OCI-LY7 (cell line): Measurements from ENCODE around the gene MARCHF9. TPM values are rescaled to one million over a fixed set of nuclear protein-coding genes. Genes with fewer than 3 reads are reported as not detected.

Experiments
- BruUV-seq: library from RNA; stranded (reverse); fragments of 400-500 nt; replicated peaks from 2 replicates; lab custom pipeline; 2021; lab: Mats Ljungman, UMichigan
- CTCF ChIA-PET: fragments of 300-600 bp; sonication (Branson Sonifier 250); formaldehyde crosslinking; loops from one replicate; lab custom pipeline; 2022; ENCODE audit warnings: antibody characterized with exemption; ENCODE audit not compliant: unreplicated experiment; lab: Charles Lee
- POLR2A ChIA-PET: fragments of 300-600 bp; sonication (Branson Sonifier 250); formaldehyde crosslinking; loops from one replicate; lab custom pipeline; 2022; ENCODE audit warnings: antibody characterized with exemption; lab: Charles Lee
- DNase-seq: peaks from one replicate; pipeline ENCODE4 v3.0.0-alpha.2; 2015; ENCODE audit warnings: low spot score
- H2AFZ ChIP-seq: fragments of 200-600 bp; sonication (generic), shearing (Covaris generic); 2 replicates; pipeline ENCODE4 v1.6.1; 2014; ENCODE audit warnings: mild to moderate bottlenecking, antibody characterized with exemption, low read length, moderate library complexity
- H3K27ac ChIP-seq: fragments of 200-600 bp; sonication (generic); 2 replicates; pipeline ENCODE4 v1.5.1; 2014; ENCODE audit warnings: mixed run types, low read depth, mild to moderate bottlenecking, moderate library complexity, low read length, inconsistent platforms; ENCODE audit not compliant: poor library complexity, severe bottlenecking
- H3K36me3 ChIP-seq: fragments of 200-600 bp; sonication (generic); 2 replicates; pipeline ENCODE4 v1.6.1; 2014; ENCODE audit warnings: mild to moderate bottlenecking, antibody characterized with exemption, low read length, moderate library complexity, mixed read lengths; ENCODE audit not compliant: insufficient read depth
- H3K4me1 ChIP-seq: fragments of 200-600 bp; sonication (generic); 2 replicates; pipeline ENCODE4 v1.5.1; 2014; ENCODE audit warnings: mild to moderate bottlenecking, low read length; ENCODE audit not compliant: insufficient read depth, poor library complexity, severe bottlenecking
- H3K4me2 ChIP-seq: fragments of 200-600 bp; sonication (generic); 2 replicates; pipeline ENCODE4 v1.6.1; 2014; ENCODE audit warnings: mild to moderate bottlenecking, low read length
- H3K4me3 ChIP-seq: fragments of 200-600 bp; sonication (generic); 2 replicates; pipeline ENCODE4 v1.5.1; 2014; ENCODE audit warnings: mild to moderate bottlenecking, low read depth, low read length; ENCODE audit not compliant: poor library complexity, severe bottlenecking
- H3K79me2 ChIP-seq: fragments of 200-600 bp; sonication (generic); 2 replicates; pipeline ENCODE4 v1.6.1; 2016; ENCODE audit warnings: low read depth, mild to moderate bottlenecking, low read length, moderate library complexity, mixed read lengths; ENCODE audit not compliant: insufficient read depth
- H3K9me2 ChIP-seq: fragments of 200-600 bp; sonication (generic); 2 replicates; pipeline ENCODE4 v1.6.1; 2016; ENCODE audit warnings: mild to moderate bottlenecking, low read length, mixed read lengths; ENCODE audit not compliant: insufficient read depth
- H3K9me3 ChIP-seq: fragments of 200-600 bp; sonication (generic); 2 replicates; pipeline ENCODE4 v1.6.1; 2014; ENCODE audit warnings: mild to moderate bottlenecking, mixed run types, low read length, mixed read lengths
- H4K20me1 ChIP-seq: fragments of 200-600 bp; sonication (generic); 2 replicates; pipeline ENCODE4 v1.6.1; 2014; ENCODE audit warnings: mild to moderate bottlenecking, antibody characterized with exemption, low read length, moderate library complexity, mixed read lengths; ENCODE audit not compliant: insufficient read depth
- CTCF ChIP-seq: fragments of 200-600 bp; sonication (generic); conservative IDR thresholded peaks from 2 replicates; pipeline ENCODE4 v1.5.1; 2014; ENCODE audit warnings: mild to moderate bottlenecking, antibody characterized with exemption, low read length, moderate library complexity, mixed read lengths
- EZH2phosphoT487 ChIP-seq: fragments of 200-600 bp; sonication (generic); IDR thresholded peaks from 2 replicates; pipeline ENCODE4 v1.6.1; 2018; ENCODE audit warnings: low read depth, borderline replicate concordance, mild to moderate bottlenecking, mixed run types, antibody characterized with exemption, low read length, moderate library complexity, mixed read lengths
- intact Hi-C: fragments of 100-400 bp; cut with micrococcal nuclease; formaldehyde crosslinking; loops from one replicate; pipeline ENCODE4 v1.10.0; 2022; ENCODE audit not compliant: unreplicated experiment
- total RNA-seq, 2 experiments: library from RNA; depleted of rRNA in 1 of 2; stranded (reverse); fragments of >200 nt in 1 of 2; shearing (Covaris generic) in 1 of 2; gene quantifications; 2 replicates each; pipeline ENCODE4 v1.2.3, GENCODE V29; 2014 to 2022

MARCHF9 gene
- total RNA-seq, 2 experiments from 2014 or later = 29.3 to 46.2 TPM

- no peak for TF ChIP-seq CTCF
- TF ChIP-seq EZH2phosphoT487 = no peak
- Histone ChIP-seq H3K4me1 (peaks cover 8% of the 10 kb centered on the region), H4K20me1 (no peaks in the 10 kb centered on the region), H3K4me3 (no peak overlapping the region), H3K79me2 (no peaks in the 10 kb centered on the region), H3K9me3 (no peaks in the 10 kb centered on the region), H3K9me2 (no peaks in the 10 kb centered on the region), H2AFZ (no peak overlapping the region), H3K27ac (no peak overlapping the region), H3K36me3 (peaks cover 51% of the 10 kb centered on the region), H3K4me2 (no peak overlapping the region)
- BruUV-seq = no TSS peak
- intact Hi-C loops = no loop called here
- no peak for DNase-seq
- POLR2A ChIA-PET = interaction anchor here (1.3 kb wide), 1 partner anchor 52 kb away, joined by 3 read pairs; no protein-coding TSS in a partner anchor
- CTCF ChIA-PET = no interaction called here
Measured at GRCh38 chr12:57726884-57727757, 27.8 kb upstream of the MARCHF9 start.

GRCh38 chr12:57727758-57728395, 27.0 kb upstream of the MARCHF9 start:
- DNase-seq = no peak
- no peak overlapping the region for H3K4me3 ChIP-seq
- no peaks in the 10 kb centered on the region for H4K20me1 ChIP-seq
- POLR2A ChIA-PET = interaction anchor here (1.3 kb wide), 1 partner anchor 51 kb away, joined by 3 read pairs; no protein-coding TSS in a partner anchor
- CTCF ChIA-PET = no interaction called here
- intact Hi-C loops = no loop called here
- no peaks in the 10 kb centered on the region for H3K9me2 ChIP-seq
- H3K9me3 ChIP-seq = no peaks in the 10 kb centered on the region
- no peaks in the 10 kb centered on the region for H3K79me2 ChIP-seq
- no peak overlapping the region for H2AFZ ChIP-seq
- peaks cover 8% of the 10 kb centered on the region for H3K4me1 ChIP-seq
- peaks cover 58% of the 10 kb centered on the region for H3K36me3 ChIP-seq
- TF ChIP-seq EZH2phosphoT487 (no peak), CTCF (no peak)
- no peak overlapping the region for H3K4me2 ChIP-seq
- BruUV-seq = no TSS peak
- no peak overlapping the region for H3K27ac ChIP-seq
